Keratinocyte (primary cell): ENCODE data around the gene HERC6. TPM values are rescaled to one million over a fixed set of nuclear protein-coding genes. Genes with fewer than 3 reads are reported as not detected.
"Not testable (repeated sequence)": the region's sequence is repeated elsewhere in the genome, so short reads cannot be mapped to it uniquely, and the experiment has no call there.

Experiments used
- DNase-seq: peaks from one replicate; pipeline ENCODE4 v3.0.0-alpha.2; 2011; ENCODE audit warnings: low read depth, missing footprints, low spot score
- FAIRE-seq: peaks from 2 replicates; lab custom pipeline; 2011; peaks lifted over from hg19 to GRCh38; lab: Jason Lieb, UNC
- H2AFZ ChIP-seq: 2 replicates; pipeline ENCODE4 v1.6.0; 2012; ENCODE audit warnings: low read length, control low read depth, inconsistent platforms; ENCODE audit not compliant: control insufficient read depth
- H3K27ac ChIP-seq: 2 replicates; pipeline ENCODE4 v1.5.1; 2011; ENCODE audit warnings: low read length; ENCODE audit not compliant: control insufficient read depth, insufficient read depth
- H3K27me3 ChIP-seq: 3 replicates; pipeline ENCODE4 v1.6.0; 2011; ENCODE audit warnings: low read length; ENCODE audit not compliant: control insufficient read depth, insufficient read depth; ENCODE audit errors: extremely low read depth
- H3K36me3 ChIP-seq, 2 experiments: 2 replicates in 1 of 2; 3 replicates in 1 of 2; pipeline ENCODE4 v1.5.1; 2011; ENCODE audit warnings: low read length in 2 of 2, mild to moderate bottlenecking in 1 of 2; ENCODE audit not compliant: control insufficient read depth in 2 of 2, insufficient read depth in 2 of 2; ENCODE audit errors: extremely low read depth in 1 of 2
- H3K4me1 ChIP-seq: 3 replicates; pipeline ENCODE4 v1.5.1; 2011; ENCODE audit warnings: low read length; ENCODE audit not compliant: control insufficient read depth, insufficient read depth; ENCODE audit errors: extremely low read depth
- H3K4me2 ChIP-seq: 3 replicates; pipeline ENCODE4 v1.6.0; 2011; ENCODE audit warnings: low read depth, low read length; ENCODE audit not compliant: control insufficient read depth, insufficient read depth; ENCODE audit errors: extremely low read depth
- H3K4me3 ChIP-seq, 3 experiments: fragments of 200-600 bp in 1 of 3; sonication (generic) in 1 of 3; 2 replicates in 2 of 3; 3 replicates in 1 of 3; pipeline ENCODE4 v1.5.1; 2011 to 2016; ENCODE audit warnings: low read length in 3 of 3, mild to moderate bottlenecking in 3 of 3, control low read depth in 2 of 3, inconsistent platforms in 1 of 3, low read depth in 1 of 3, mixed read lengths in 1 of 3, mixed run types in 1 of 3, moderate library complexity in 1 of 3; ENCODE audit not compliant: control insufficient read depth in 2 of 3, insufficient read depth in 2 of 3; ENCODE audit errors: extremely low read depth in 1 of 3
- H3K79me2 ChIP-seq: 2 replicates; pipeline ENCODE4 v1.6.0; 2012; ENCODE audit warnings: low read length; ENCODE audit not compliant: control insufficient read depth, insufficient read depth
- H3K9ac ChIP-seq: 3 replicates; pipeline ENCODE4 v1.6.0; 2011; ENCODE audit warnings: low read length; ENCODE audit not compliant: control insufficient read depth, insufficient read depth; ENCODE audit errors: extremely low read depth
- H3K9me1 ChIP-seq: 3 replicates; pipeline ENCODE4 v1.6.0; 2011; ENCODE audit warnings: low read length; ENCODE audit not compliant: control insufficient read depth, insufficient read depth; ENCODE audit errors: extremely low read depth
- H3K9me3 ChIP-seq: 2 replicates; pipeline ENCODE4 v1.5.1; 2012; ENCODE audit warnings: low read depth, low read length; ENCODE audit not compliant: control insufficient read depth
- H4K20me1 ChIP-seq: 3 replicates; pipeline ENCODE4 v1.6.0; 2011; ENCODE audit warnings: low read length; ENCODE audit not compliant: control insufficient read depth, insufficient read depth; ENCODE audit errors: extremely low read depth
- EZH2 ChIP-seq: IDR thresholded peaks from one replicate; pipeline ENCODE4 v1.6.1; 2012; ENCODE audit warnings: inconsistent platforms, mild to moderate bottlenecking, low read length, moderate library complexity
- dilution Hi-C: fragments of 300-500 bp; cut with MboI; formaldehyde crosslinking; loops from one replicate; pipeline ENCODE4 v1.7.0; 2020; ENCODE audit warnings: low sequenced_read_pairs; ENCODE audit not compliant: extremely low pct_ligation_motif_present
- polyA plus RNA-seq, 5 experiments: library from polyadenylated mRNA; depleted of rRNA in 3 of 5; stranded (reverse) in 3 of 5; stranded (forward) in 1 of 5; unstranded in 1 of 5; fragments of >200 nt; gene quantifications; 1 replicate in 1 of 5; 2 replicates in 3 of 5; 3 replicates in 1 of 5; pipeline versions ENCODE4 v1.2.1 to v1.2.3, GENCODE V29; 2011 to 2012; ENCODE audit warnings: missing spikeins in 2 of 5, low read depth in 1 of 5, low replicate concordance in 1 of 5
- TF ChIP-seq, protein P1 (sequence below), 3 experiments: IDR thresholded peaks in 1 of 3; conservative IDR thresholded peaks in 1 of 3; optimal IDR thresholded peaks in 1 of 3; 2 replicates in 2 of 3; 3 replicates in 1 of 3; pipeline versions ENCODE3 to v1.5.1; 2011; ENCODE audit warnings: low read length in 3 of 3, mild to moderate bottlenecking in 3 of 3, moderate library complexity in 2 of 3, control low read depth in 1 of 3, inconsistent platforms in 1 of 3; ENCODE audit not compliant: insufficient read depth in 2 of 3; ENCODE audit errors: extremely low read depth in 1 of 3

HERC6 gene
- polyA plus RNA-seq, 1 donor (not counting 4 experiments of a cell fraction or from before 2014, with no cell fraction given): 33.9 TPM

- Histone ChIP-seq H3K4me1 (no peaks in the 10 kb centered on the region), H2AFZ (no peak overlapping the region), H4K20me1 (no peaks in the 10 kb centered on the region), H3K36me3 (no peaks in the 10 kb centered on the region), H3K9me3 (no peaks in the 10 kb centered on the region), H3K27ac (no peak overlapping the region), H3K79me2 (no peaks in the 10 kb centered on the region), H3K4me2 (no peak overlapping the region), H3K4me3 (no peak overlapping the region), H3K9me1 (no peaks in the 10 kb centered on the region), H3K27me3 (no peaks in the 10 kb centered on the region), H3K9ac (no peak overlapping the region)
- TF ChIP-seq EZH2: no peak
- TF ChIP-seq, protein P1, sequence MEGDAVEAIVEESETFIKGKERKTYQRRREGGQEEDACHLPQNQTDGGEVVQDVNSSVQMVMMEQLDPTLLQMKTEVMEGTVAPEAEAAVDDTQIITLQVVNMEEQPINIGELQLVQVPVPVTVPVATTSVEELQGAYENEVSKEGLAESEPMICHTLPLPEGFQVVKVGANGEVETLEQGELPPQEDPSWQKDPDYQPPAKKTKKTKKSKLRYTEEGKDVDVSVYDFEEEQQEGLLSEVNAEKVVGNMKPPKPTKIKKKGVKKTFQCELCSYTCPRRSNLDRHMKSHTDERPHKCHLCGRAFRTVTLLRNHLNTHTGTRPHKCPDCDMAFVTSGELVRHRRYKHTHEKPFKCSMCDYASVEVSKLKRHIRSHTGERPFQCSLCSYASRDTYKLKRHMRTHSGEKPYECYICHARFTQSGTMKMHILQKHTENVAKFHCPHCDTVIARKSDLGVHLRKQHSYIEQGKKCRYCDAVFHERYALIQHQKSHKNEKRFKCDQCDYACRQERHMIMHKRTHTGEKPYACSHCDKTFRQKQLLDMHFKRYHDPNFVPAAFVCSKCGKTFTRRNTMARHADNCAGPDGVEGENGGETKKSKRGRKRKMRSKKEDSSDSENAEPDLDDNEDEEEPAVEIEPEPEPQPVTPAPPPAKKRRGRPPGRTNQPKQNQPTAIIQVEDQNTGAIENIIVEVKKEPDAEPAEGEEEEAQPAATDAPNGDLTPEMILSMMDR (optimal IDR thresholded peaks at IDR 0.05 in 1 of 3, IDR thresholded peaks at IDR 0.05 in 1 of 3, conservative IDR thresholded peaks at IDR 0.05 in 1 of 3; ENCODE audit: extremely low read depth in 1 of 3, insufficient read depth in 2 of 3, low read length in 3 of 3): no peak
- dilution Hi-C loops: no loop called here
- DNase-seq (no peak), FAIRE-seq (no peak)
Observed at GRCh38 chr4:88335092-88335665, 43.5 kb upstream of the HERC6 start.

- Histone ChIP-seq H3K9me3 (no peaks in the 10 kb centered on the region), H3K4me1 (peaks cover 7% of the 10 kb centered on the region), H4K20me1 (no peaks in the 10 kb centered on the region), H3K27me3 (no peaks in the 10 kb centered on the region), H3K79me2 (no peaks in the 10 kb centered on the region), H3K4me3 (no peak overlapping the region), H3K9ac (no peak overlapping the region), H3K36me3 (no peaks in the 10 kb centered on the region), H3K9me1 (no peaks in the 10 kb centered on the region), H2AFZ (peak overlapping the region; percentile 6), H3K4me2 (no peak overlapping the region), H3K27ac (no peak overlapping the region)
- FAIRE-seq (peak; percentile 89), DNase-seq (peak; percentile 4)
- TF ChIP-seq, protein P1 (optimal IDR thresholded peaks at IDR 0.05 in 1 of 3, IDR thresholded peaks at IDR 0.05 in 1 of 3, conservative IDR thresholded peaks at IDR 0.05 in 1 of 3; ENCODE audit: extremely low read depth in 1 of 3, insufficient read depth in 2 of 3, low read length in 3 of 3): no peak
- TF ChIP-seq EZH2: no peak
- dilution Hi-C loops: no loop called here
Observed at GRCh38 chr4:88341227-88342192, 37.1 kb upstream of the HERC6 start.

- H3K4me3 ChIP-seq, FAIRE-seq, DNase-seq: not testable (repeated sequence)
Observed at GRCh38 chr4:88346902-88347301, 31.8 kb upstream of the HERC6 start.

More at GRCh38 chr4:88346902-88347301, 31.8 kb upstream of the HERC6 start:
- H3K79me2 ChIP-seq, H3K9me3 ChIP-seq, H3K27ac ChIP-seq, dilution Hi-C loops, H3K36me3 ChIP-seq, H2AFZ ChIP-seq, H3K9me1 ChIP-seq, H3K9ac ChIP-seq, H4K20me1 ChIP-seq, H3K4me2 ChIP-seq, H3K4me1 ChIP-seq, H3K27me3 ChIP-seq: not testable (repeated sequence)
